Right cardiac atrium (tissue), 5 donors: ENCODE data around the gene UBE3B. TPM values are rescaled to one million over a fixed set of nuclear protein-coding genes. Genes with fewer than 3 reads are reported as not detected.

Source experiments
- ATAC-seq, 2 donors: fragments of 200-7000 bp; cut with Tn5 transposase; one replicate each; pipeline versions ENCODE4 v1.8.0 to v1.9.1; 2020; ENCODE audit warnings: moderate library complexity in 2 of 2, mild to moderate bottlenecking in 1 of 2
- DNase-seq, 3 donors: peaks; one replicate each; pipeline ENCODE4 v3.0.0-alpha.2; 2020
- H3K27ac ChIP-seq: one replicate; pipeline ENCODE4 v1.5.1; 2013; ENCODE audit warnings: mild to moderate bottlenecking, low read length, control low read depth, moderate library complexity
- H3K27me3 ChIP-seq: one replicate; pipeline ENCODE4 v1.6.1; 2013; ENCODE audit not compliant: control insufficient read depth, insufficient read depth
- H3K4me1 ChIP-seq: one replicate; pipeline ENCODE4 v1.6.1; 2013; ENCODE audit warnings: low read length; ENCODE audit not compliant: control insufficient read depth, insufficient read depth
- H3K4me3 ChIP-seq: one replicate; pipeline ENCODE4 v1.5.1; 2013; ENCODE audit warnings: low read length, control low read depth
- H3K9me3 ChIP-seq: one replicate; pipeline ENCODE4 v1.6.1; 2013; ENCODE audit warnings: low read length; ENCODE audit not compliant: control insufficient read depth
- WGBS: extraction: QIAGEN DNeasy Blood & Tissue Kit; methylation state at CpG from one replicate; pipeline ENCODE4 v1.1.7; 2013; 5-methylcytosine and 5-hydroxymethylcytosine counted together
- intact Hi-C, 4 donors: fragments of 100-400 bp; cut with DNase I; formaldehyde crosslinking; loops; one replicate each; pipeline versions ENCODE4 v1.11.0 to v1.14.0; 2022 to 2023
- polyA plus RNA-seq: library from polyadenylated mRNA; stranded (reverse); fragments of 200-250 nt; gene quantifications from one replicate; pipeline ENCODE4 v1.2.3, GENCODE V29; 2013
- total RNA-seq, 4 donors: library from RNA; stranded (reverse); fragmentation: NEBNext Ultra II Directional; extraction: Animal tissue kit (Norgen Biotek cat#: 25700); gene quantifications; one replicate each; pipeline ENCODE4 v1.2.1, GENCODE V29; 2021
- donor health status: healthy with polysubstance abuse.
- donor health status: DM: no; HTN: yes; CAD: no.
- donor health status: DM: no; HTN: no; CAD: no.
- donor health status: DM: no; HTN: yes; CAD: no; lungs with severe emphysema.
- donor health status: DM: yes; HTN: yes; CAD: no.

UBE3B gene
- total and polyA plus RNA-seq, 5 donors = 22.6 to 53.2 (median 46.7) TPM

- Histone ChIP-seq H3K4me3 (no peak overlapping the region), H3K27me3 (no peaks in the 10 kb centered on the region), H3K9me3 (no peaks in the 10 kb centered on the region), H3K4me1 (peaks cover 4% of the 10 kb centered on the region), H3K27ac (peak overlapping the region; percentile 13)
- no peak for DNase-seq
- WGBS = 55% methylated on average over 6 of the region's 6 CpGs
- intact Hi-C loops = loop anchor here in 2 of 4 donors (1.0 to 10.0 kb wide), 3 partner anchors 57 to 258 kb away; partner anchors contain the start of genes MMAB (in 1 of the 2) and MVK (in 1 of the 2)
- ATAC-seq = peak; percentile 12 to 30
Measured at GRCh38 chr12:109517619-109518018, 40.2 kb downstream of the UBE3B start.

DNA sequence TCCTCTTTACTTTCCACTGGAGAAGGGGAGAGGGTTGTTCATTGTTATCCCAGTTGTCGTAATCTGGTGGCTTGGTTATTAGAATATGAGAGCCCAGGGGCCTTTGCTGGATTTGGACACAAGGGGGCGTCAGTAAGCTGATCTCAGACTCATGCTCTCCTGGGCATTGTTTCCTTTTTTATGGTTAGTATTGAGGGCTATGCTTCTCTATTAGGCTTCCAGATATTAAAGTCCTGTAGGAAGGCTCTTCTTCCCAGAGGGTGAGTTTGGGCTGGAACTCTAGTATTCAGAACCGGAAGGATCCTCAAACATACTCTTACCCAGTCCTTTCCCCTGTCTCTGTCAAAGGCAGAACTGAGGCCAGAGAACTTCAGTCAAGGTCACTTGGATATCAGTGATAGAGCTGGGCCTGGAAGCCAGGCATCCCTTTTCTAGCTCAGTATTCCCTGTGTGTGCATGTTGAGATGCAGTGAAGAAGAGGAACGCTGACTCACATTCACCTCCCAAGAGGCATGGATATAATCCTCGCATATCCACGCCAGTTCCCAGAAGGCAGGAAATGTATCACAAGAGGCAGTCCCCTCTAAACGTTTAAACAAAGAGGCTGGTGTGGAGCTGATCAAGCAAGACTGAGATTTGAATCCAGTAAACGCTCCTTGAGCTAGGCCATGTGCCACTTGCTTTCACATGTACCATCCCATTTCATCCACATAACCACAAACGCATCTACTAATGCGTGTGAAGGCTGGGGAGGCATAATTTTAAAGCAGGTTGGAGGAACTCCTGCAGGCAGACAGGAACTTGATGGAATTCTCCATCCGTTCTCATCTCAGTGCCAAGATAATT lies 41.6 kb downstream of the UBE3B start:
- Histone ChIP-seq H3K4me3 (no peak overlapping the region), H3K27ac (peak overlapping the region; percentile 87), H3K9me3 (no peaks in the 10 kb centered on the region), H3K4me1 (peaks cover 4% of the 10 kb centered on the region), H3K27me3 (no peaks in the 10 kb centered on the region)
- 41% methylated on average over 11 of the region's 11 CpGs for WGBS
- peak; percentile 62 to 88 (median 76) for DNase-seq
- intact Hi-C loops = loop anchor here in 2 of 4 donors (1.0 to 10.0 kb wide), 3 partner anchors 56 to 256 kb away; partner anchors contain the start of genes MMAB (in 1 of the 2) and MVK (in 1 of the 2)
- ATAC-seq = peak; percentile 64 to 86

- H3K9me3 ChIP-seq = no peaks in the 10 kb centered on the region
- H3K27me3 ChIP-seq = no peaks in the 10 kb centered on the region
- intact Hi-C loops = loop anchor here in 3 of 4 donors (2.0 to 10.0 kb wide), 3 partner anchors 55 to 255 kb away; partner anchors contain the start of genes MMAB (in 1 of the 3) and MVK (in 1 of the 3)
- WGBS = 83% methylated on average over 6 of the region's 6 CpGs
- H3K4me3 ChIP-seq = no peak overlapping the region
- peak overlapping the region; percentile 43 for H3K27ac ChIP-seq
- H3K4me1 ChIP-seq = peaks cover 4% of the 10 kb centered on the region
- ATAC-seq (no peak), DNase-seq (no peak)
Measured at GRCh38 chr12:109519787-109520186, 42.4 kb downstream of the UBE3B start.

GRCh38 chr12:109521831-109522230 lies 44.4 kb downstream of the UBE3B start:
- peaks cover 4% of the 10 kb centered on the region for H3K4me1 ChIP-seq
- no peak overlapping the region for H3K4me3 ChIP-seq
- no peak overlapping the region for H3K27ac ChIP-seq
- no peaks in the 10 kb centered on the region for H3K27me3 ChIP-seq
- intact Hi-C loops = loop anchor here in 2 of 4 donors (10.0 kb wide), 1 partner anchor 253 kb away; no protein-coding TSS in a partner anchor
- 62% methylated on average over 10 of the region's 10 CpGs for WGBS
- no peak for DNase-seq
- ATAC-seq = no peak
- H3K9me3 ChIP-seq = no peaks in the 10 kb centered on the region

- no peaks in the 10 kb centered on the region for H3K27me3 ChIP-seq
- ATAC-seq (peak; percentile 78 to 92), DNase-seq (peak; percentile 66 to 89 (median 82))
- WGBS = 56% methylated on average over 10 of the region's 10 CpGs
- peaks cover 4% of the 10 kb centered on the region for H3K4me1 ChIP-seq
- H3K27ac ChIP-seq = no peak overlapping the region
- H3K9me3 ChIP-seq = no peaks in the 10 kb centered on the region
- no peak overlapping the region for H3K4me3 ChIP-seq
- intact Hi-C loops = loop anchor here in 2 of 4 donors (10.0 kb wide), 1 partner anchor 252 kb away; no protein-coding TSS in a partner anchor
Measured at GRCh38 chr12:109523071-109523470, 45.6 kb downstream of the UBE3B start.

DNA sequence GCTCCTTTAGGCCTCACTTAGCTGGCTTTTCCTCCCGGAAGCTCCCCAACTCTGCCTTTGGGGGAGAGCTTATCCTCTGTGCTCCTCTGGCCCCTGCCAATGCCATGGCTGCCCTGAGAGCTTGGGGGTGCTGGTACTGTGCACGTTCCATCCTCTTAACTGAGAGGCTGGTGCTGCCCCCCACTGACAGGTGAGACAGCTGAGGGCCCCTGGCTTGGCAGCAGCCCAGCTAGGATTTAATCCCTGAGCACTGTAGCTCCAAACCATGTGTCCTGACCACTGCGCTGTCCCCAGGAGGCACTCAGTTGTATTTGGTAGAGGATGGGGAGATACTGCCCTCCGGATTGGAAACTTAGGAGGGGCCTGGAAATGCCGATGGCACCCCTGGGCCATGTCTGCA lies 46.1 kb downstream of the UBE3B start:
- ATAC-seq (no peak), DNase-seq (no peak)
- no peak overlapping the region for H3K4me3 ChIP-seq
- 81% methylated on average over 5 of the region's 5 CpGs for WGBS
- H3K27ac ChIP-seq = no peak overlapping the region
- peaks cover 4% of the 10 kb centered on the region for H3K4me1 ChIP-seq
- no peaks in the 10 kb centered on the region for H3K9me3 ChIP-seq
- intact Hi-C loops = loop anchor here in 2 of 4 donors (10.0 kb wide), 1 partner anchor 251 kb away; no protein-coding TSS in a partner anchor
- H3K27me3 ChIP-seq = no peaks in the 10 kb centered on the region

DNA sequence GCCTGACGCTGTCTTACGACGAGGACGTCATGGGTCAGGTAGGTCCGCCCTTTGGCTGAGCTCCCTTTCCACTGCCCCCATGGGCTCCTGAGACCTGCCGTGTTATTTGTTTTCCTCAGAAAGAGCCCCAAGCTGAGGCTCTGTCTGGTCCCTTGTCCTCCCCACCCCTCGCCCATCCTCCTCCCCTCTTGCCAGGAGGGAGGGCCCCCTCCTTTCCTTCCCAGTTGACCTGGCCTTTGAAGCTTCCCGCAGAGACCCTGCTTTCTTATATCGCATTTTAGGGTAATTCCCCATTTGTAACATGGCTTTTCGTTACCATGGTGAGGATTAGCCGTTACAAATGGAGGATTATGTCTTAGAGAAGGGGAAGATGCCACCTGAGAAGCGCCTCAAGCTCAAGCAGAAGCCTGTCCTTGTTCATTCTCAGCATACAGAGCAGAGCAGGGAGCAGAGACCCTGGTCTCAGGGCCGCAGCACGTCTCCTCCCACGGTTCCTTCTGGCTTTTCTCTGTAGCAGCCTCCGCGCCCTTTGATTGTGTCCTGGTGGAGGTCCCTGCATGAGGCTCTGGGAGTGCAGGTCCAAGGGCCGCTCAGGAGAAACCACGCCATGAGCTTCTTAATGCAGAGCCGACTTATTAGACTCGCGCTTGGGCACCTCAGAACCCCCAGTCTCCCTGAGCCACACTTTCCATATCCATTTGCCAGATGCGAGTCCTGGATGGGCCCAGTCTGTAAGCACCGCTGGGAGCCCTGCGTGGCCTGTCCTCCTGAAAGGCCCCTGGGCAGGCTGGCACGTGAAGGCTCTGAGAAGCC lies 47.2 kb downstream of the UBE3B start:
- intact Hi-C loops = loop anchor here in 2 of 4 donors (10.0 kb wide), 1 partner anchor 250 kb away; no protein-coding TSS in a partner anchor
- ATAC-seq = no peak

GRCh38 chr12:109525279-109525585 lies 47.8 kb downstream of the UBE3B start:
- Histone ChIP-seq H3K4me1 (no peaks in the 10 kb centered on the region), H3K4me3 (no peak overlapping the region), H3K9me3 (no peaks in the 10 kb centered on the region), H3K27me3 (no peaks in the 10 kb centered on the region), H3K27ac (no peak overlapping the region)
- DNase-seq = no peak
- 87% methylated on average over 3 of the region's 3 CpGs for WGBS
- no peak for ATAC-seq
- intact Hi-C loops = loop anchor here in 2 of 4 donors (10.0 kb wide), 1 partner anchor 250 kb away; no protein-coding TSS in a partner anchor

More for the DNA sequence above, 47.2 kb downstream of the UBE3B start:
- Histone ChIP-seq H3K4me3 (no peak overlapping the region), H3K27me3 (no peaks in the 10 kb centered on the region), H3K4me1 (peaks cover 3% of the 10 kb centered on the region), H3K9me3 (no peaks in the 10 kb centered on the region), H3K27ac (no peak overlapping the region)
- WGBS = 93% methylated on average over 26 of the region's 26 CpGs
- DNase-seq = no peak

DNA sequence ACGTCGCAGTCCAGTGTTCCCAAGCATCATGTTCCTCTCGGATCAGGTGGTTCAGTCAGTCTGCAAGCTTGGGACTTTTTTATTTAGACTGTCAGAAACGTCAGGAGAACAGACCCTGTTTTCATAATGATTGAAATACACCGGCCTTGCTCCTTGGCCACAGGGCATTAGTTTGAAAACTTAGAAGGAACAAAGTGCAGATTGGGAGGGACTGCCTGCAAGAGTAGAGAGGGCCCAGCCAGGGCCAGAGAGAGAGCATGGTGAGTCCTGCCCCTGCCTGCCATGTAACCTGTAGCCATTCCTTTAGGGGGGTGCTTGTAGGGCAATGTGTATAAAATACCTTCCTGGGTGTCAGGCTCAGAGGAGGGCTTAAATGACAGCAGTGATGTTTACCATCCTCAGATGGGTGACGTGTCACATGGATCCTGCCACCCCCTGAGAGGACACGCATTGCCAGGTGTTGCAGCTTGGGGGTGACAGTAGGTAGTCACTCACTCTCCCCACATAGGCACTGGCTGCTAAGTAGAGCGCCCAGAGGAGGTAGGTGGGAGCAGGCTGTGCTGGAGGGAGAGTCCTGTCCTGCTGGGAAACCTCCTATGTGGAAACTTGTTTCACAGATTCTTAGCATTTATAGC lies 50.2 kb downstream of the UBE3B start:
- intact Hi-C loops = loop anchor here in 2 of 4 donors (10.0 kb wide), 1 partner anchor 247 kb away; no protein-coding TSS in a partner anchor
- Histone ChIP-seq H3K27me3 (no peaks in the 10 kb centered on the region), H3K4me3 (no peak overlapping the region), H3K27ac (no peak overlapping the region), H3K9me3 (no peaks in the 10 kb centered on the region), H3K4me1 (no peaks in the 10 kb centered on the region)
- ATAC-seq = no peak
- WGBS = 87% methylated on average over 8 of the region's 8 CpGs
- DNase-seq = no peak
